ENCODE data around the gene ALX3.
A peak's percentile ranks its signal among the peaks of the same experiment; 100 is the strongest.

The ALX3 gene

GRCh38 chr1:110061341-110061740 is 9.1 kb downstream of the ALX3 start:
- ChIA-PET POLR2A (no interaction called here), CTCF (interaction anchor here (0.6 to 5.5 kb wide), 4 partner anchors 9 to 427 kb away, joined by 3 to 48 read pairs (median 4); no protein-coding TSS in a partner anchor)
- TF ChIP-seq, protein P1, sequence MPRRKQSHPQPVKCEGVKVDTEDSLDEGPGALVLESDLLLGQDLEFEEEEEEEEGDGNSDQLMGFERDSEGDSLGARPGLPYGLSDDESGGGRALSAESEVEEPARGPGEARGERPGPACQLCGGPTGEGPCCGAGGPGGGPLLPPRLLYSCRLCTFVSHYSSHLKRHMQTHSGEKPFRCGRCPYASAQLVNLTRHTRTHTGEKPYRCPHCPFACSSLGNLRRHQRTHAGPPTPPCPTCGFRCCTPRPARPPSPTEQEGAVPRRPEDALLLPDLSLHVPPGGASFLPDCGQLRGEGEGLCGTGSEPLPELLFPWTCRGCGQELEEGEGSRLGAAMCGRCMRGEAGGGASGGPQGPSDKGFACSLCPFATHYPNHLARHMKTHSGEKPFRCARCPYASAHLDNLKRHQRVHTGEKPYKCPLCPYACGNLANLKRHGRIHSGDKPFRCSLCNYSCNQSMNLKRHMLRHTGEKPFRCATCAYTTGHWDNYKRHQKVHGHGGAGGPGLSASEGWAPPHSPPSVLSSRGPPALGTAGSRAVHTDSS (tag by site-specific recombination; IDR thresholded peaks at IDR 0.05): no peak
- TF ChIP-seq KLF10 (tag by site-specific recombination; IDR thresholded peaks at IDR 0.05): no peak
- no peak for TF ChIP-seq ZNF701 (tag by site-specific recombination; IDR thresholded peaks at IDR 0.05)
- TF ChIP-seq, protein P2, sequence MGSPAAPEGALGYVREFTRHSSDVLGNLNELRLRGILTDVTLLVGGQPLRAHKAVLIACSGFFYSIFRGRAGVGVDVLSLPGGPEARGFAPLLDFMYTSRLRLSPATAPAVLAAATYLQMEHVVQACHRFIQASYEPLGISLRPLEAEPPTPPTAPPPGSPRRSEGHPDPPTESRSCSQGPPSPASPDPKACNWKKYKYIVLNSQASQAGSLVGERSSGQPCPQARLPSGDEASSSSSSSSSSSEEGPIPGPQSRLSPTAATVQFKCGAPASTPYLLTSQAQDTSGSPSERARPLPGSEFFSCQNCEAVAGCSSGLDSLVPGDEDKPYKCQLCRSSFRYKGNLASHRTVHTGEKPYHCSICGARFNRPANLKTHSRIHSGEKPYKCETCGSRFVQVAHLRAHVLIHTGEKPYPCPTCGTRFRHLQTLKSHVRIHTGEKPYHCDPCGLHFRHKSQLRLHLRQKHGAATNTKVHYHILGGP (tag by site-specific recombination; IDR thresholded peaks at IDR 0.05): no peak
- no peak for TF ChIP-seq WT1 (tag by site-specific recombination; IDR thresholded peaks at IDR 0.05)
- TF ChIP-seq ZNF433 (tag by site-specific recombination; IDR thresholded peaks at IDR 0.05; ENCODE audit: low read depth): no peak
- TF ChIP-seq ZNF292 (tag by site-specific recombination; IDR thresholded peaks at IDR 0.05; ENCODE audit: borderline replicate concordance, low read depth): no peak
- no peak for TF ChIP-seq ZNF747 (tag by site-specific recombination; IDR thresholded peaks at IDR 0.05)
- TF ChIP-seq, protein P3, sequence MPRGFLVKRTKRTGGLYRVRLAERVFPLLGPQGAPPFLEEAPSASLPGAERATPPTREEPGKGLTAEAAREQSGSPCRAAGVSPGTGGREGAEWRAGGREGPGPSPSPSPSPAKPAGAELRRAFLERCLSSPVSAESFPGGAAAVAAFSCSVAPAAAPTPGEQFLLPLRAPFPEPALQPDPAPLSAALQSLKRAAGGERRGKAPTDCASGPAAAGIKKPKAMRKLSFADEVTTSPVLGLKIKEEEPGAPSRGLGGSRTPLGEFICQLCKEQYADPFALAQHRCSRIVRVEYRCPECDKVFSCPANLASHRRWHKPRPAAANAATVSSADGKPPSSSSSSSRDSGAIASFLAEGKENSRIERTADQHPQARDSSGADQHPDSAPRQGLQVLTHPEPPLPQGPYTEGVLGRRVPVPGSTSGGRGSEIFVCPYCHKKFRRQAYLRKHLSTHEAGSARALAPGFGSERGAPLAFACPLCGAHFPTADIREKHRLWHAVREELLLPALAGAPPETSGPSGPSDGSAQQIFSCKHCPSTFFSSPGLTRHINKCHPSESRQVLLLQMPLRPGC (tag by site-specific recombination; IDR thresholded peaks at IDR 0.05): no peak
- Histone ChIP-seq H3K36me3 (ENCODE audit: control insufficient read depth in 2 of 2, insufficient read depth in 1 of 2, low read length in 2 of 2) (peaks cover 0 to 68% of the 10 kb centered on the region in 2 experiments; a peak in 1 of 3 replicates), H3K4me1 (ENCODE audit: control insufficient read depth, insufficient read depth, low read length) (no peaks in the 10 kb centered on the region), H3K9me3 (ENCODE audit: control insufficient read depth, insufficient read depth, low read depth, low read length) (no peaks in the 10 kb centered on the region), H3K27ac (ENCODE audit: extremely low read depth, low read depth, low read length) (no peak overlapping the region), H3K4me3 (ENCODE audit: low read depth, low read length) (no peak overlapping the region)

GRCh38 chr1:110060662-110061060 is 9.8 kb downstream of the ALX3 start:
- Histone ChIP-seq H3K9me3 (ENCODE audit: control insufficient read depth, insufficient read depth, low read depth, low read length) (no peaks in the 10 kb centered on the region), H3K36me3 (ENCODE audit: control insufficient read depth in 2 of 2, insufficient read depth in 1 of 2, low read length in 2 of 2) (peaks cover 0 to 75% of the 10 kb centered on the region in 2 experiments; a peak in 2 of 3 replicates), H3K4me3 (ENCODE audit: low read depth, low read length) (no peak overlapping the region), H3K27ac (ENCODE audit: extremely low read depth, low read depth, low read length) (no peak overlapping the region), H3K4me1 (ENCODE audit: control insufficient read depth, insufficient read depth, low read length) (no peaks in the 10 kb centered on the region)
- ChIA-PET POLR2A (no interaction called here), CTCF (interaction anchor here (0.6 to 5.5 kb wide), 38 partner anchors 9 to 436 kb away, joined by 3 to 48 read pairs (median 4); partner anchors contain the start of genes ALX3 and STRIP1)
- TF ChIP-seq ZNF335 (tag by site-specific recombination; conservative IDR thresholded peaks at IDR 0.05) (no peak), ZBTB8A (tag by site-specific recombination; IDR thresholded peaks at IDR 0.05) (no peak), ZNF274 (IDR thresholded peaks at IDR 0.05; ENCODE audit: low read length) (no peak), ZNF274 (tag by site-specific recombination; IDR thresholded peaks at IDR 0.05; ENCODE audit: borderline replicate concordance) (no peak), ZNF211 (tag by site-specific recombination; IDR thresholded peaks at IDR 0.05; ENCODE audit: low read depth) (no peak), GLIS1 (tag by site-specific recombination; IDR thresholded peaks at IDR 0.05) (peak; percentile 21; the same call in 1 of the 2 replicates), ZNF654 (tag by site-specific recombination; IDR thresholded peaks at IDR 0.05; ENCODE audit: low read depth) (no peak)
- TF ChIP-seq, protein P4, sequence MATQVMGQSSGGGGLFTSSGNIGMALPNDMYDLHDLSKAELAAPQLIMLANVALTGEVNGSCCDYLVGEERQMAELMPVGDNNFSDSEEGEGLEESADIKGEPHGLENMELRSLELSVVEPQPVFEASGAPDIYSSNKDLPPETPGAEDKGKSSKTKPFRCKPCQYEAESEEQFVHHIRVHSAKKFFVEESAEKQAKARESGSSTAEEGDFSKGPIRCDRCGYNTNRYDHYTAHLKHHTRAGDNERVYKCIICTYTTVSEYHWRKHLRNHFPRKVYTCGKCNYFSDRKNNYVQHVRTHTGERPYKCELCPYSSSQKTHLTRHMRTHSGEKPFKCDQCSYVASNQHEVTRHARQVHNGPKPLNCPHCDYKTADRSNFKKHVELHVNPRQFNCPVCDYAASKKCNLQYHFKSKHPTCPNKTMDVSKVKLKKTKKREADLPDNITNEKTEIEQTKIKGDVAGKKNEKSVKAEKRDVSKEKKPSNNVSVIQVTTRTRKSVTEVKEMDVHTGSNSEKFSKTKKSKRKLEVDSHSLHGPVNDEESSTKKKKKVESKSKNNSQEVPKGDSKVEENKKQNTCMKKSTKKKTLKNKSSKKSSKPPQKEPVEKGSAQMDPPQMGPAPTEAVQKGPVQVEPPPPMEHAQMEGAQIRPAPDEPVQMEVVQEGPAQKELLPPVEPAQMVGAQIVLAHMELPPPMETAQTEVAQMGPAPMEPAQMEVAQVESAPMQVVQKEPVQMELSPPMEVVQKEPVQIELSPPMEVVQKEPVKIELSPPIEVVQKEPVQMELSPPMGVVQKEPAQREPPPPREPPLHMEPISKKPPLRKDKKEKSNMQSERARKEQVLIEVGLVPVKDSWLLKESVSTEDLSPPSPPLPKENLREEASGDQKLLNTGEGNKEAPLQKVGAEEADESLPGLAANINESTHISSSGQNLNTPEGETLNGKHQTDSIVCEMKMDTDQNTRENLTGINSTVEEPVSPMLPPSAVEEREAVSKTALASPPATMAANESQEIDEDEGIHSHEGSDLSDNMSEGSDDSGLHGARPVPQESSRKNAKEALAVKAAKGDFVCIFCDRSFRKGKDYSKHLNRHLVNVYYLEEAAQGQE (tag by site-specific recombination; IDR thresholded peaks at IDR 0.05): no peak
- TF ChIP-seq, protein P5, sequence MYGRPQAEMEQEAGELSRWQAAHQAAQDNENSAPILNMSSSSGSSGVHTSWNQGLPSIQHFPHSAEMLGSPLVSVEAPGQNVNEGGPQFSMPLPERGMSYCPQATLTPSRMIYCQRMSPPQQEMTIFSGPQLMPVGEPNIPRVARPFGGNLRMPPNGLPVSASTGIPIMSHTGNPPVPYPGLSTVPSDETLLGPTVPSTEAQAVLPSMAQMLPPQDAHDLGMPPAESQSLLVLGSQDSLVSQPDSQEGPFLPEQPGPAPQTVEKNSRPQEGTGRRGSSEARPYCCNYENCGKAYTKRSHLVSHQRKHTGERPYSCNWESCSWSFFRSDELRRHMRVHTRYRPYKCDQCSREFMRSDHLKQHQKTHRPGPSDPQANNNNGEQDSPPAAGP (tag by site-specific recombination; IDR thresholded peaks at IDR 0.05): no peak
